MCF 10A (cell line): ENCODE measurements around the gene COX20. TPM values are rescaled to one million over a fixed set of nuclear protein-coding genes. Genes with fewer than 3 reads are reported as not detected.

Experiments used
- BruUV-seq: library from RNA; stranded (reverse); fragments of 400-500 nt; replicated peaks from 2 replicates; lab custom pipeline; 2021; lab: Mats Ljungman, UMichigan
- CTCF ChIA-PET: fragments of 300-600 bp; sonication (Branson Sonifier 250); formaldehyde crosslinking; extraction: SDS; loops from one replicate; lab custom pipeline; 2021; ENCODE audit warnings: antibody characterized with exemption, inconsistent platforms; lab: Yijun Ruan, JAX
- POLR2A ChIA-PET: fragments of 300-600, 350-650 bp; sonication (Branson Sonifier 250); formaldehyde crosslinking; extraction: SDS; loops from one replicate; lab custom pipeline; 2020; ENCODE audit warnings: antibody characterized with exemption, inconsistent platforms; lab: Yijun Ruan, JAX
- DNase-seq: peaks from one replicate; pipeline ENCODE4 v3.0.0-alpha.2; 2018; ENCODE audit not compliant: unreplicated experiment
- H3K27ac Mint-ChIP-seq: one replicate; pipeline ENCODE4 v1.8.0; 2022; ENCODE audit warnings: mild to moderate bottlenecking, low read depth, mixed read lengths; ENCODE audit not compliant: unreplicated experiment
- H3K27me3 Mint-ChIP-seq: one replicate; pipeline ENCODE4 v1.8.0; 2022; ENCODE audit warnings: mixed read lengths; ENCODE audit not compliant: insufficient read depth, unreplicated experiment
- H3K36me3 Mint-ChIP-seq: one replicate; pipeline ENCODE4 v1.8.0; 2022; ENCODE audit warnings: mild to moderate bottlenecking, moderate library complexity, mixed read lengths; ENCODE audit not compliant: insufficient read depth, unreplicated experiment
- H3K4me1 Mint-ChIP-seq: one replicate; pipeline ENCODE4 v1.8.0; 2022; ENCODE audit warnings: mixed read lengths; ENCODE audit not compliant: insufficient read depth, unreplicated experiment
- H3K4me3 Mint-ChIP-seq: one replicate; pipeline ENCODE4 v1.8.0; 2022; ENCODE audit warnings: mild to moderate bottlenecking, moderate library complexity, mixed read lengths; ENCODE audit not compliant: unreplicated experiment
- H3K9me3 Mint-ChIP-seq: one replicate; pipeline ENCODE4 v1.8.0; 2022; ENCODE audit warnings: mixed read lengths; ENCODE audit not compliant: unreplicated experiment
- intact Hi-C: fragments of 100-400 bp; cut with micrococcal nuclease; formaldehyde crosslinking; loops from 2 replicates; pipeline ENCODE4 v1.14.1; 2022
- total RNA-seq: library from RNA; stranded (reverse); gene quantifications from 2 replicates; pipeline ENCODE4 v1.2.3, GENCODE V29; 2022
- TF ChIP-seq, protein P1 (sequence below): fragments of 200-600 bp; IDR thresholded peaks from one replicate; pipeline ENCODE4 v1.8.0; 2022; ENCODE audit warnings: antibody characterized with exemption, mild to moderate bottlenecking; ENCODE audit not compliant: unreplicated experiment

COX20 gene
- total RNA-seq, 1 experiment from 2014 or later, result 44.6 TPM

DNA sequence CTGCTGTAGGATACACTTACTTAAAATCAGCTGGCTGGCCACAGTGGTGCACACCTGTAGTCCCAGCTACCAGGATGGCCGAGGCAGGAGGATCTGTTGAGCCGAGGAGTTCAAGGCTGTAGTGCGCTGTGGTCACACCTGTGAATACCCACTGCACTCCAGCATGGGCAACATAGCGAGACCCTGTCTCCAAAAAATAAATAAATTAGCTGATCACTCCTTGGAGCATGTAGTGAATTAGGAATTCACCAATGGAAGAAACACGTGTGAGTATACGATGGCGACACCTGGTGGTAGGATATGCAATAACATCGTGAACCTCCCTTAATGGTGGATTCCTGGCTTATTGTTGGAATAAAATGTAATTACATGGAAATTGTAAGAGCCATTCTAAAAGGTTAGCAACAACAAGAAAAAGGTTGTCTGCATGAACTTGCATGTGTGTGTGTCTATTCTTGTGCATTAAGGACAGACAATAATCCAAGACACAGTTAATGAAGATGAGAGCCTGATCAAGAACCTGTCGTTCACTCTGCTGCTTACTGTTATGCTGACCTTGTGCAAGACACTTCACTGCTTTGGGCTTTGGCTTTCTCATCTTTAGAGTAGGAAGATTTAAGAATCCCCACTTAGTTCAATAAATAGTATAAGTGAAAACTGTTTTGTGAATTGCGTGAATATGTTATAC, 38.6 kb upstream of the COX20 start:
- H3K4me1 Mint-ChIP-seq, result peaks cover 5% of the 10 kb centered on the region
- DNase-seq, result peak; percentile 89
- H3K9me3 Mint-ChIP-seq, result no peaks in the 10 kb centered on the region
- H3K36me3 Mint-ChIP-seq, result no peaks in the 10 kb centered on the region
- no peak overlapping the region for H3K4me3 Mint-ChIP-seq
- H3K27me3 Mint-ChIP-seq, result no peaks in the 10 kb centered on the region
- intact Hi-C loops, result loop anchor here (1.0 to 2.0 kb wide), 6 partner anchors 144 to 1452 kb away; partner anchors contain the start of genes ADSS2 and DESI2
- TF ChIP-seq, protein P1, sequence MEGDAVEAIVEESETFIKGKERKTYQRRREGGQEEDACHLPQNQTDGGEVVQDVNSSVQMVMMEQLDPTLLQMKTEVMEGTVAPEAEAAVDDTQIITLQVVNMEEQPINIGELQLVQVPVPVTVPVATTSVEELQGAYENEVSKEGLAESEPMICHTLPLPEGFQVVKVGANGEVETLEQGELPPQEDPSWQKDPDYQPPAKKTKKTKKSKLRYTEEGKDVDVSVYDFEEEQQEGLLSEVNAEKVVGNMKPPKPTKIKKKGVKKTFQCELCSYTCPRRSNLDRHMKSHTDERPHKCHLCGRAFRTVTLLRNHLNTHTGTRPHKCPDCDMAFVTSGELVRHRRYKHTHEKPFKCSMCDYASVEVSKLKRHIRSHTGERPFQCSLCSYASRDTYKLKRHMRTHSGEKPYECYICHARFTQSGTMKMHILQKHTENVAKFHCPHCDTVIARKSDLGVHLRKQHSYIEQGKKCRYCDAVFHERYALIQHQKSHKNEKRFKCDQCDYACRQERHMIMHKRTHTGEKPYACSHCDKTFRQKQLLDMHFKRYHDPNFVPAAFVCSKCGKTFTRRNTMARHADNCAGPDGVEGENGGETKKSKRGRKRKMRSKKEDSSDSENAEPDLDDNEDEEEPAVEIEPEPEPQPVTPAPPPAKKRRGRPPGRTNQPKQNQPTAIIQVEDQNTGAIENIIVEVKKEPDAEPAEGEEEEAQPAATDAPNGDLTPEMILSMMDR, result peak; percentile 92
- CTCF ChIA-PET, result interaction anchor here (0.5 to 15.2 kb wide), 87 partner anchors 8 to 1463 kb away, joined by 3 to 494 read pairs (median 5); partner anchors contain the start of genes DESI2 and HNRNPU
- no peak overlapping the region for H3K27ac Mint-ChIP-seq
- BruUV-seq, result no TSS peak
- POLR2A ChIA-PET, result interaction anchor here (0.5 to 5.0 kb wide), 6 partner anchors 142 to 1088 kb away, joined by 3 to 32 read pairs (median 6); no protein-coding TSS in a partner anchor

DNA sequence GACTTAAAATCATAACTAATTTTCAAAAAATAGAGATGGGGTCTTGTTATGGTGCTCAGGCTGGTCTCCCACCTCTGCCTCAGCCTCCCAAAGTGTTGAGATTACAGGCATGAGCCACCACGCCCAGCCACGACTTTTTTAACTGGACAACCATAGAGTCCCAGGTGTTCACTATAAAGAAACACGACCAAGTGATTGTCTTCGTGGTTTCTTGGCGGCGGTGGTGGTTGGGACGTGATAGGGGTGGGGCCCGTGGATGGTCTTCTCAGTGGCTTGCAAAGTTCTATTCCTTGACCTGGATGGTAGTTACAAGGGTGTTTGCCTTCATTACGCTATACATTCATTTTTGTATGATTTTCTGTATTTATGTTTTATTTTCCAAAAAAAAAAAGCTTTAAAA, 34.6 kb upstream of the COX20 start:
- Mint-ChIP-seq H3K36me3 (no peaks in the 10 kb centered on the region), H3K9me3 (no peaks in the 10 kb centered on the region), H3K27ac (no peak overlapping the region), H3K4me3 (no peak overlapping the region), H3K27me3 (no peaks in the 10 kb centered on the region), H3K4me1 (peaks cover 5% of the 10 kb centered on the region)
- TF ChIP-seq, protein P1, result no peak
- intact Hi-C loops, result loop anchor here (1.0 kb wide), 1 partner anchor 241 kb away; no protein-coding TSS in a partner anchor
- ChIA-PET POLR2A (interaction anchor here (0.9 to 2.9 kb wide), 7 partner anchors 34 to 242 kb away, joined by 3 to 16 read pairs (median 4); no protein-coding TSS in a partner anchor), CTCF (interaction anchor here (0.5 to 15.2 kb wide), 41 partner anchors 9 to 388 kb away, joined by 3 to 494 read pairs (median 5); no protein-coding TSS in a partner anchor)
- no TSS peak for BruUV-seq
- DNase-seq, result no peak

DNA sequence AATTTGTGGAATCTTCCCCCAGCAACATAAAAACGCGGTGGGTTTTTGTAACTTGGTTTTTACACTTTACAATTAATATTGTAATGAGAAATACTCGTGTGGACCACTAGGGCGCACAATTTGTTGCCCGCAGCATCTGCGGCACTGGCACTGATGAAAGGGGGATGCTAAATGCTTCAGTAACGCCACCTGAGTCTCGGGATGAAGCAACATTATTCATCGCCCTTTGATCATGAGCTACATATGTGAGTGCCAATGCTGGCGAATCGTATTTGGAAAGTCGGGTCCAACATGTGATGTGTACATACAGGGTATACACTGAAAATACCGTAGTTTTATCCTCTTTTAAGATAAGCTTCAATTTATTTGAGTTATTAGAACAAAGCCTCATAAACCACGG, 34.2 kb upstream of the COX20 start:
- Mint-ChIP-seq H3K4me1 (peaks cover 5% of the 10 kb centered on the region), H3K36me3 (no peaks in the 10 kb centered on the region), H3K27ac (no peak overlapping the region), H3K27me3 (no peaks in the 10 kb centered on the region), H3K9me3 (no peaks in the 10 kb centered on the region), H3K4me3 (no peak overlapping the region)
- ChIA-PET POLR2A (interaction anchor here (0.6 to 2.9 kb wide), 10 partner anchors 12 to 241 kb away, joined by 3 to 16 read pairs (median 4); no protein-coding TSS in a partner anchor), CTCF (interaction anchor here (0.5 to 15.2 kb wide), 62 partner anchors 9 to 497 kb away, joined by 3 to 494 read pairs (median 4); partner anchors contain the start of gene COX20)
- intact Hi-C loops, result loop anchor here (1.0 kb wide), 1 partner anchor 241 kb away; no protein-coding TSS in a partner anchor
- no TSS peak for BruUV-seq
- TF ChIP-seq, protein P1, result peak; percentile 66
- peak; percentile 67 for DNase-seq

DNA sequence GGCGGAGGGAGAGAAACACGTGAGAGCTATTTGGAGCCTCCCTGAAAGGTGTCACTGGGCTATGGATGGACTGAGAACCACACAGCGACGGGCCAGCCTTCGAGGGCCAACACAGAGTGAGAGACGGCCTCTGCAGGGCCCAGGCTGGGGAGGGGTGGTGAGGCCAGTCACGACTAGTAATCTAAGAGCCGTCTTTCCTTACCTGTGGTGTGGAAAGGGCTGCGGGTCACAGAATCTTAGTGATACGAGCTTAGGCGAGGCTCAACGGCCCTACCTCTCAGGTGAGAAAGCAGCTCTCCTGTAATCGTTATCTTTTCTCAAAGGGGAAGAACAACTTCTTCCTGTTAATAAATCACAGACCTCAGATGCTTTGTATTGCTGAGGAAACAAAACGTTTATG, 33.4 kb upstream of the COX20 start:
- no peaks in the 10 kb centered on the region for H3K36me3 Mint-ChIP-seq
- intact Hi-C loops, result no loop called here
- H3K4me3 Mint-ChIP-seq, result no peak overlapping the region
- H3K27ac Mint-ChIP-seq, result no peak overlapping the region
- TF ChIP-seq, protein P1, result no peak
- no TSS peak for BruUV-seq
- DNase-seq, result no peak
- H3K27me3 Mint-ChIP-seq, result no peaks in the 10 kb centered on the region
- peaks cover under 1% of the 10 kb centered on the region for H3K4me1 Mint-ChIP-seq
- no peaks in the 10 kb centered on the region for H3K9me3 Mint-ChIP-seq
- ChIA-PET CTCF (interaction anchor here (0.6 to 15.2 kb wide), 48 partner anchors 8 to 1691 kb away, joined by 3 to 494 read pairs (median 4); partner anchors contain the start of gene COX20), POLR2A (interaction anchor here (0.6 to 2.9 kb wide), 7 partner anchors 11 to 241 kb away, joined by 3 to 16 read pairs (median 4); no protein-coding TSS in a partner anchor)
